Omental fat pad (tissue), 4 donors: ENCODE measurements around the gene DTL. TPM values are rescaled to one million over a fixed set of nuclear protein-coding genes. Genes with fewer than 3 reads are reported as not detected.

Experiments used
- ATAC-seq: fragments of 150-250 bp; one replicate; pipeline ENCODE4 v1.9.1; 2016; ENCODE audit warnings: mild to moderate bottlenecking, moderate library complexity; ENCODE audit not compliant: low FRiP score
- DNase-seq: peaks from one replicate; pipeline ENCODE4 v3.0.0-alpha.2; 2019; ENCODE audit warnings: low spot score
- small RNA-seq: library from RNA; depleted of rRNA; stranded (forward); fragments of <200 nt; gene quantifications from one replicate; pipeline ENCODE3, GENCODE V24; 2016
- total RNA-seq, 4 donors: library from RNA; depleted of rRNA; stranded (reverse); fragments of >200 nt; gene quantifications; one replicate each; pipeline ENCODE4 v1.1.0, GENCODE V29; 2016
- TF ChIP-seq, protein P1 (sequence below), 3 donors: fragments of 450-650 bp; IDR thresholded peaks; one replicate each; pipeline ENCODE4 v1.5.1; 2016 to 2017; ENCODE audit warnings: antibody characterized with exemption in 3 of 3, mild to moderate bottlenecking in 3 of 3, moderate library complexity in 2 of 3

Gene DTL
- total RNA-seq, 4 donors from 2014 or later, result 0.60 to 1.4 (median 0.77) TPM

- TF ChIP-seq, protein P1, sequence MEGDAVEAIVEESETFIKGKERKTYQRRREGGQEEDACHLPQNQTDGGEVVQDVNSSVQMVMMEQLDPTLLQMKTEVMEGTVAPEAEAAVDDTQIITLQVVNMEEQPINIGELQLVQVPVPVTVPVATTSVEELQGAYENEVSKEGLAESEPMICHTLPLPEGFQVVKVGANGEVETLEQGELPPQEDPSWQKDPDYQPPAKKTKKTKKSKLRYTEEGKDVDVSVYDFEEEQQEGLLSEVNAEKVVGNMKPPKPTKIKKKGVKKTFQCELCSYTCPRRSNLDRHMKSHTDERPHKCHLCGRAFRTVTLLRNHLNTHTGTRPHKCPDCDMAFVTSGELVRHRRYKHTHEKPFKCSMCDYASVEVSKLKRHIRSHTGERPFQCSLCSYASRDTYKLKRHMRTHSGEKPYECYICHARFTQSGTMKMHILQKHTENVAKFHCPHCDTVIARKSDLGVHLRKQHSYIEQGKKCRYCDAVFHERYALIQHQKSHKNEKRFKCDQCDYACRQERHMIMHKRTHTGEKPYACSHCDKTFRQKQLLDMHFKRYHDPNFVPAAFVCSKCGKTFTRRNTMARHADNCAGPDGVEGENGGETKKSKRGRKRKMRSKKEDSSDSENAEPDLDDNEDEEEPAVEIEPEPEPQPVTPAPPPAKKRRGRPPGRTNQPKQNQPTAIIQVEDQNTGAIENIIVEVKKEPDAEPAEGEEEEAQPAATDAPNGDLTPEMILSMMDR (IDR thresholded peaks at IDR 0.05), result no peak
- ATAC-seq, result no peak
- DNase-seq, result no peak
Observed at GRCh38 chr1:212152308-212152693, 116.8 kb downstream of the DTL start.

GRCh38 chr1:212152869-212153268 lies 117.3 kb downstream of the DTL start:
- TF ChIP-seq, protein P1 (IDR thresholded peaks at IDR 0.05), result no peak
- DNase-seq (no peak), ATAC-seq (no peak)

- DNase-seq (no peak), ATAC-seq (no peak)
- TF ChIP-seq, protein P1 (IDR thresholded peaks at IDR 0.05), result no peak
Observed at GRCh38 chr1:212153635-212154034, 118.1 kb downstream of the DTL start.

Small RNA genes within 50 kb of the gene (small RNA-seq; reads per million reads assigned to genes)
- gene MIR3122 (not detected), gene RF00568 (not detected), gene RN7SKP98 (not detected)

Other genes with a start within 250 kb of the DTL start
- gene LPGAT1, start 205.0 kb upstream of the DTL start, total RNA-seq, result 10 to 100 TPM; 46.8 to 70.9 (median 48.9) TPM
- gene INTS7, start 191 bp upstream of the DTL start, total RNA-seq, result 10 to 100 TPM in 2 of 4 donors, 1 to 10 TPM in 2; 6.7 to 11.0 (median 9.5) TPM
- 10 to 100 TPM; 34.8 to 98.6 (median 66.1) TPM for gene PPP2R5A, start 249.7 kb downstream of the DTL start, total RNA-seq